Hypothalamus (tissue), 51 donors: ENCODE results near the gene MRGPRG.
"Not testable (repeated sequence)": the region's sequence is repeated elsewhere in the genome, so short reads cannot be mapped to it uniquely, and the experiment has no call there.

Experiments
- DNase-seq, 51 donors: peaks; one replicate each; lab custom pipeline; 2025; lab: John Stamatoyannopoulos, UW

MRGPRG gene

GRCh38 chr11:3218483-3219280, at the start of gene MRGPRG:
Gene MRGPRG, minus strand, starts transcription at chr11:3218813. Its CDS starts 0 bp downstream, at chr11:3218813.
- no peak for DNase-seq

GRCh38 chr11:3262548-3262947, 43.9 kb upstream of the MRGPRG start:
- not testable (repeated sequence) for DNase-seq

GRCh38 chr11:3261831-3262230, 43.2 kb upstream of the MRGPRG start:
- not testable (repeated sequence) for DNase-seq

GRCh38 chr11:3257509-3257908, 38.9 kb upstream of the MRGPRG start:
- DNase-seq: not testable (repeated sequence)

- DNase-seq: not testable (repeated sequence)
These were observed 36.6 kb upstream of the MRGPRG start for GRCh38 chr11:3255241-3255640.

- DNase-seq: not testable (repeated sequence)
These were observed 36.2 kb upstream of the MRGPRG start for GRCh38 chr11:3254773-3255172.

GRCh38 chr11:3245071-3245470, 26.5 kb upstream of the MRGPRG start:
- no peak for DNase-seq

GRCh38 chr11:3243880-3244279, 25.3 kb upstream of the MRGPRG start:
- DNase-seq: no peak

GRCh38 chr11:3237119-3237518, 18.5 kb upstream of the MRGPRG start:
- no peak for DNase-seq

- no peak for DNase-seq
These were observed 16.2 kb upstream of the MRGPRG start for GRCh38 chr11:3234846-3235245.

- DNase-seq: no peak
These were observed 14.3 kb upstream of the MRGPRG start for GRCh38 chr11:3232956-3233355.

GRCh38 chr11:3231851-3232744, 13.5 kb upstream of the MRGPRG start, which contains the start of gene MRGPRE:
Gene MRGPRE, minus strand, starts transcription at chr11:3232417. Its CDS starts 3,618 bp downstream, at chr11:3228799.
- peak in 6 of 51 donors; percentile 13 to 37 (median 36) for DNase-seq

GRCh38 chr11:3231550-3231850, 12.9 kb upstream of the MRGPRG start:
- no peak for DNase-seq

- no peak for DNase-seq
These were observed 12.3 kb upstream of the MRGPRG start for GRCh38 chr11:3230636-3231549.

- no peak for DNase-seq
These were observed 11.3 kb upstream of the MRGPRG start for GRCh38 chr11:3229673-3230630.

GRCh38 chr11:3228445-3228829, 9.8 kb upstream of the MRGPRG start:
- no peak for DNase-seq

- no peak for DNase-seq
These were observed 9.2 kb upstream of the MRGPRG start for GRCh38 chr11:3227568-3228444.

- no peak for DNase-seq
These were observed 8.4 kb upstream of the MRGPRG start for GRCh38 chr11:3226846-3227567.
